CD4-positive, alpha-beta T cell treated with Interleukin-12 subunit alpha and Interleukin-12 subunit beta, for 1 hour (primary cell): ENCODE results near the gene SLC38A8.

Experiments
- DNase-seq: peaks from one replicate; pipeline ENCODE4 v3.0.0-alpha.2; 2020

SLC38A8 gene

DNA sequence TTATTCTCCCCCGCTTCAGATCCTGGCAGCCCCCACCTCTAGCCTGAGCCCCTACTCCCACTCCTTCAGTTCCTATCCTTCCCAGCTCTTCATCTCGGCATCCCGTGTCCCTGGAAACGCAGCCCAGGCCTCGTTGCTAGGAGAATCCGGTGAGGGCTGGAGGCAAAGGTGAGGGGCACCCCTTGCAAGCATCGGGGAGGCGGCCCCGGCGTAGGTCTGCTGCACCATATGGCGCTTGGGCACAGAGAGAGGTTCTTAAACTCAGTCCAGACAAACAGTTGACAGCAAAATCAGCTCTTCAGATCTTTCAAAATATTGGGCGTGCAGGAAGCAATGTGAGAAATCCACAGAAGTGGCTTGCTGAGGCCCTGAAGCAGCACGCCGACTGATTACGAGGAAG, 15.0 kb downstream of the SLC38A8 start:
- no peak for DNase-seq

DNA sequence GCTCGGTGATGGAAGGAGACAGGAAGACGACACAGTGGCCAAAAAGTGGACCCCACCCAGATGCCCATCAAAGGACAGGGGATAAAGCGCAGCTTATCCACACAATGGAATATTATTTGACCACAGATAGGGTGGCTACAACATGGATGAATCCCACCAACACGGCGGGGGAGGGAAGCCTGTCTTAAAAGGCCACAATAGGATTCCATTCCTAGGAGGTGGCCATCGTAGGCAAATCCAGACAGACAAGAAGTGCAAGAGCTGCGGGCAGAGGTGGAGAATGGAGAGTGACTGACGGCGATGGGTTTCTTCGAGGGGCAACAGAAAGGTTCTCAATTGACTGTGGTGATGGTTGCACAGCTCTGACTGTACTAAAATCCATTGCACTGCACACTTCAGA, 16.0 kb downstream of the SLC38A8 start:
- DNase-seq: no peak

DNA sequence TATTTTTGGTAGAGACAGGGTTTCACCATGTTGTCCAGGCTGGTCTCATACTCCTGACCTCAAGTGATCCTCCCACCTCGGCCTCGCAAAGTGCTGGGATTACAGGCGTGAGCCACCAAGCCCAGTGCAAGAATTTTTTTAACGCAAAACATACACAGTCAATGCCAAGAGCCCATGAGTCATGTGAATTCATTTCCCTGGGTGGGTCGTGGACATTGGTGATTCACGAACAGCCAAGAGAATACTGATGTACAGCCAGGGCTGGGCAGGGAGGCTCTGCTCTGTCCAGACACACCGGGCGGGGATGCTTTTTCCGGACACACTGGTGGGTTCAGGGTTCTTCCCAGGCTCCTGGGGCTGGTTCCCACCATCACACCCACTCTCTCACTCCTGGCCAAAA, 17.7 kb downstream of the SLC38A8 start:
- DNase-seq: no peak

DNA sequence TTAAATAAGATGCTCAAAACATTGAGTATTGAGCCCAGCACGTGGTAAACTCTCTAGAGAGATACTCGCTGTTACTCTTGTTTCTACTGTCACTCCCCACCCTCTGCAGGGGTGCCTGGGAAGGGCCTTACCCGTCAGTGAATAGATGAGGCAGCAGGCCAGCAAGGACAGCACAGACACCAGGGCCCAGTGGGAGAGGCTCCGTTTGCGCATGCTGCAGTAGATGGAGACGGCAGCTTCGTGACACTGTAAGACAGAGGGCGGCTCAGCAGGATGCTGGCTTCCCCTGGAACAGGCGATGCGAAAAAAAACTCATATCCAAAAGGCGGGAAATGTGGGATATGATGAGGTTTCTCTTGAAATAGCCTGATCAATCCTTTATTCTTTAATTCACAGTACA, 20.0 kb downstream of the SLC38A8 start:
- DNase-seq: no peak

DNA sequence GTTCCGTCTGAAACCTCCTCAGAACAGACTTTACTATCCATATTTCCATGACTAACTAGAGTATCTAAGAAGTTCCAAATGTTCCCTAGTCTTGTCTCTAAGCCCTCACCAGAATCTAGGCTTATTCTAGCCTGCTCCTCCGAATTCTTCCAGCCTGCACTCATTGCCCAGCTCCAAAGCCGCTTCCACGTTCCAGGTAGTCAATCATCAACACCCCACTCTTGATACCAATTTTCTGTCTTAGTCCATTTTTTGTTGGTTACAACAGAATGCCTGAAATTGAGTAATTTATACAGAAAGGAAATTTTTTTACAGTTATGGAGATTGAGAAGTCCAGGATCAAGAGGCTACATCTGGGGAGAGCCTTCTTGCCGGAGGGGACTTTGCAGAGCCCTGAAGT, 21.1 kb downstream of the SLC38A8 start:
- DNase-seq: no peak

DNA sequence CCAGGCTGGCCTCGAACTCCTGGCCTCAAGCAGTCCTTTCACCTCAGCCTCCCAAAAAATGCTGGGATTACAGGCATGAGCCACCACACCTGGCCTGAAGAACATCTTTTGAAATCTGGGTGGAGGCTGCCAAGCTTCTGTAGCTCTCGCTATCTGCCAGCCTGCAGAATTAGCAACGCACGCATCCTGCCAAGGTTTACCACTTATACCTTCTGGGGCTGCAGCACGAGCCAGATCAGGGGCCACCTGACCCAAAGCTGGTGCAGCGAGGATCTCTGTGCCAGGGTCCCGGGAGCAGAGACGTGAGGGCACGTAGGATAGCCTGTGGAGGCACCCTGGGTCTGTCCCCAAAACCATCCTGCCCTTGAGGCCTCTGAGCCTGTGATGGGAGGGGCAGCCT, 22.2 kb downstream of the SLC38A8 start:
- no peak for DNase-seq

DNA sequence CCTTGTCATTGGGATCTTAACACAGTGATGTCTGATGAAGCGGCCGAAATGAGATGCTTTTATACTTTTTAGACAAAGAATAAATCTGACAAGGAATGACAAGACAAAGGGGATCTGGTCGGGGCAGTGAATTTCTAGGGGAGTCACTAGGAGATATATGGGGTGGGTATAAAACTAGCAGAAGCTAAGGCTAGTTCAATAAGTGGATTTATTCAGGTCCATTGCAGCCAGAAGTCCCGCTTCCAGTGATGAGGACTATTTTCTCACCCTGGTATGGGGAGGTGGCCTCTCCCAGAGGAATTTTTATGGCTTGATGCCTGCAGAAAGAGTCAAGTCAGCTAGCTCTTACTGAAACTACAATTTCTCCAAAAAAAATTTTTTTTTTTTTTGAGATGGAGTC, 23.9 kb downstream of the SLC38A8 start:
- no peak for DNase-seq

DNA sequence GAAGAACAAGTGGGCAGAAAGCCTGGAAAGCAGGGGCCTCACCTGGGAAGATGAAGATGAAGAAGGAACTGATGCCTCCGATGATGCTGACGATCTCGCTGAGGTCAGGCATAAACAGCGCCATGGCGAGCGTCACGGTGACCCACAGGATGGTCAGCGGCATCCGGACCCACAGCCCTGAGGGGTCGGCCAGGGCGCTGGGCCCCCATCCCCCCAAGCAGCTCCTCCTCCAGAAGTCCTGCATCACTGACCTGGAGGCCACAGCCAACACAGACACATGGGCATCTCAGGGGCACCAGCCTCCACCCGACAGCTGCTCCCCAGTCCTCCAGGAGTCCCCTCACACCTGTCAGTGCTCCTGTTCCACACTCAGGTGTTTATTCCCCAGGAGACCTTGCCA, 26.1 kb downstream of the SLC38A8 start:
- DNase-seq: no peak

DNA sequence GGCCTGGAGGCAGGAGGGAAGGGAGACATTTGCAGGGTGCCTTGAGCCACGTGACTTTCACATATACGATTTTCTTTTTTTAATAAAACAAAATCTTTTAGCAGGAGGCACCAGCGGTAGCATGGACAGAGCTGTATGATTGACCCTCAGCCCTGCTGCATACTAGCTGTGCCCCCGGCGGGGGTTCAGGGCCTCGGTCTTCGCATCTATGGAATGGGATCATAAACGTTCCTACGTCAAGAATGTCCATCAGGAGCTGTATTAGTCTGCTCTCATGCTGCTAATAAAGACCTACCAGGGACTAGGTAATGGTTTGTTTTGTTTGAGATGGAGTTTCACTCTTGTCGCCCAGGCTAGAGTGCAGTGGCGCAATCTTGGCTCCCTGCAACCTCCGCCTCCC, 27.2 kb downstream of the SLC38A8 start:
- DNase-seq: no peak

DNA sequence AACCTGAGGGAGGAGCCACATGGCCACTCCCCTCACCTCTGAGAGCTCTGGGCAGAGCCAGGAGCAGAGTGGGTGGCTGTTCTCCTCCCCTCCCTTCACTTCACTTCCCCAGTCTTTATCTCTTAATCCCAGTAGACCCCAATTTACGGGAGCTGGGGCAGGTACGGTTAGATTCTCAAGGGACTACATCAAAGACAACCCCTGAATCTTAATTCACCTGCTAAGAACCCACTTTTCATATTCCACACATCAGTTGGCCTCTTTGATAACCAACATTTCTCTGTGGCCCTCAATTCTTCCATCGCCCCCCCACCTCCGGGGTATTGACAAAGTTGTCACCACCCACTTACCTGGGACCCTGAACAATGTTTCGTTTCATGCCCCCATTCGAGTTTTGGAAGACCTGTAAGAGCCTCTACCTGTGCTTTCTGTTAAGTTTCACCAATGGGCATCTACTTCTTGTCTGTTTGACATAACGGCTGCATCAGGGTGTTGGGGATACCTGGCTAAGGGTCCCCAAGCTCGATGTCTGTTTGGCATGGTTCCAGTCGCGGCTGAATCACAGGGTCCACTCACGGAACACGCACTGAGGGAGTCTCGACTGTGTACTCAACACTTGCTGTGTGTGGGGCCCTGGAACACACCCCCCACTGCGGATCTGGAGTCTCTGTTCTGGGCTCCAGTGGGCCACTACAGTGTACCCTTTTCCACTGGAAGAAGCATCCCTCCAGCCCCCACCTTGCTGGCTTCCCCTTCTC, 27.8 kb downstream of the SLC38A8 start:
- DNase-seq: no peak

DNA sequence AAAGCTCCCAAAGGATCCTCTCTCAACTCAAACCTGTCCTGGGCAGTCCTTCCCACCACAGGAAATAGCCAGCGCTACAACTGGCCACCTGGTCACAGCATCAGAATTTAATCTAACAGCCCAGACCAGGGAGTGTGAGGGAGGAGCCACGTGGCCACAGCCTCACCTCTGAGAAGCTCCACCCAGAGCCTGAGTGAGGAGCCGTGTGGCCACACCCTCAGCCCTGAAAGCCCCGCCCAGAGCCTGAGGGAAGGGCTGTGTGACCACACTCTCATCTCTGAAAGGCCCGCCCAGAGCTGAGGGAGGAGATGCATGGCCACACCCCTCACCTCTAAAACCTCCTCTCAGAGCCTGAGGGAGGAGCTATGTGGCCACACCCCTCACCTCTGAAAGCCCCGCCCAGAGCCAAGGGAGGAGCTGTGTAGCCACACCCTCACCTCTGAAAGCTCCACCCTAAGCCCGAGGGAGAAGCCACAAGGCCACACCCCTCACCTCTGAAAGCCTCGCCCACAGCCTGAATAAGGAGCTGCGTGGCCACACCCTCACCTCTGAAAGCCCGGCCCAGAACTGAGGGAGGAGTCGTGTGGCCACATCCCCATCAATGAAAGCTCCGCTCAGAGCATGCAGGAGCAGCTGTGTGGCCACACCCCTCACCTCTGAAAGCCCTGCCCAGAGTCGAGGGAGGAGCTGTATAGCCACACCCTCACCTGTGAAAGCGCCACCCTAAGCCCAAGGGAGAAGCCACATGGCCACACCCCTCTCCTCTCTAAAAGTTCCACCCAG, 28.6 kb downstream of the SLC38A8 start:
- DNase-seq: peak; percentile 34

DNA sequence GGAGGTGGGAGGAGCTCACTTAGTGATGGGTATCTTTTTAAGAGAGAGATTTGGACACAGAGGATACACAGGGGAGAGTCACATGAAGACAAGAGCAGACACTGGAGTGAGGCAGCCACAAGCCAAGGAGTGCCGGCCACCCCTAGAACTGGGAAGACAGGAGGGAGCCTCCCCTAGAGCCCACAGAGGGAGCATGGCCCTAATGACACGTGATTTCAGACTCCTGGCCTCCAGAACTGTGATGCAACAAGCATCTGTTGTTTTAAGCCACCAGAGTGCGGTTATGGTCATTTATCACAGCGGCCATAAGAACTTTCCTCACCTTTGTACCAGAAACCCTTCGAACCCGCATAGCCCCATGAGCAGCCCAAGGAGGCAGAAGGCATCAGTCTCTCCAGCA, 33.3 kb downstream of the SLC38A8 start:
- no peak for DNase-seq

DNA sequence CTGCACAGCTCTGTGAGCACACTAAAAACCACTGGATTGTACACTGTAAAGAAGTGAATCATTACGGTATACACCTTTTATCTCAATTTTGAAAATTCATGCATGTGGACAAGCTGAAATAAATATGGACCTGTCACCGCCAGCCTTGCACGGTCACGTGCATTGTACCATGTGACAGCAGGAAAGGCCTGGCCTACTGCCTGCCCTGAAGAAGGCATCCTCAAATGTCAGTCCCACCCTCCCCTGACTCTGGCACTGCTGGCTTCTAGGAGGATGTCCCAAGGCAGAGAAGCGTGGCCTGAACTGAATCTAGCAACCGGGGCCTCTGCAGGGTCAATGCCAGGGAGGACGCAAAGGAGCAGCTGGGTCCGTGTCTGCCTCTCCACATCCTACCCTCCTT, 34.6 kb downstream of the SLC38A8 start:
- no peak for DNase-seq

DNA sequence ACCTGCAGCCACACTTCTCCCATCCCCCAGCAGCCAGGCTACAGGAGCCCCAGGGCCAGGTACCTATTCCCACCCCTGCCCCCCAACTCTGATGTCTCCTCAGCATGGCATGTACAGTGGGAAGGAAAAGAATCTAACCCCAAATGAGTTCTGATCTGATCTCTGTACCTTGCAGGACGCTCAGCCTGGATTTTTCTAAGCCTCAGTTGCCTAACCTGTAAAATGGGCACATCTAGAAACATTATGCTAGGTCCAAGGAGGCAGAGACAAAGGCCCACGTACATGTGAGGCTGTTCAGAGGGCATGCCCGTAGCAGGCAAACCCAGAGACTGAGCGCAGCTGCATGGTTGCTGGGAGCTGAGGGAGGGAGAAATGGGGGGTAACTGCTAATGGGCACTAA, 35.1 kb downstream of the SLC38A8 start:
- no peak for DNase-seq

DNA sequence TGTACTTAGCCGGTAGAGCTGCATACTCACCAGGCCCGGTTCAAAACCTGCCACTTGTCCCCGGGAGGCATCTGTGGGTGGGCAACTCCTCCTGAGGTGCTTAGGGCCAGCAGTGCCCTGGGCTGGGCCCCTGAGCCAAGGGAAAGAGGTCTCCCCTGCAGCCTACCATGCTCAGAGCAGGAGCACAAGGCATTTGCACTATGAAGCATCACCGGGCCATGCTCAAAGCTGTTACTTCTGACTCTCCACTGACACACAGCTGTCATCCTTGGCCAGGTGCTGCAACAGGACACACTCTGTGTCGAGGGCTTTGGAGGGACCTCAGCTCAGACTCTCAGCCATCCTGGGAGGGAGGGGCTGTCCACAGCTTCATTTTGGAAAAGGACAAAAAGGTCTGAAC, 37.2 kb downstream of the SLC38A8 start:
- DNase-seq: no peak

DNA sequence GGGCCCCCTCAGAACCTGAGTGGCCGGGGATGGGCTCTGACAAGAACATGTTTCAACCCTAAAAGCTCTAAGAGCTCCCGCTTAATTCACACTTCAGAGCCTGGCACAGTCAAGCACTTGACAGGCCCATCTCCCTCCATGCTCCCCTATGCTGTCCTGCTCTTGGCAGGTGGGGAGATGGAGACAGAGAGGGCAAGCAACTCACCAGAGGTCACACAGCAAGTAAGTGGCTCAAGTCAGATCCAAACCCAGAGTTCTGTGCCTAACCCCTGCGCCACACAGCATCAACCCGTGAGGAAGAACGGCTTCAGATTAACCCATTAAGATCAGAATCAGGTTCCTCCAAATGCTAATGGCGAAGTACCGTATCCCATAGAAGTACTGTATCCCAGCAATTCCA, 38.2 kb downstream of the SLC38A8 start:
- DNase-seq: no peak

DNA sequence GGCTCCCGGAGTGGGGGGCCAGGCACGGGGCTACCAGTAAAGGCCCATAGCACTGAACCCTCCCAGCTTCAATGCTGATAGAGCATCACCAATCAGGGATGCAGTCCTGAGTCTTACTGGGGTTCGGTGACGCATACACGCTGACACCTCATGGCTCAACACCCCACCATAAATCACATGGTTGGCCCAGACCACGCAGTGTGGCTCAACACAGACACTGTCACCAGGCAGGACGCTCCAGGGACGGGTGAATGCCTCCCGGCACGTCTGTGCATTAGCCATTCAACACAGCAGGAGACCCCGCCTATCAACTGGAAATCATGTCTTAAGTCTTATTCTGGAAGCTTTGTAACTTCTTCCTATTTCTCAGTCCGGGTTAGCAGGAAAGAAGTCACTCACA, 39.6 kb downstream of the SLC38A8 start:
- DNase-seq: no peak

DNA sequence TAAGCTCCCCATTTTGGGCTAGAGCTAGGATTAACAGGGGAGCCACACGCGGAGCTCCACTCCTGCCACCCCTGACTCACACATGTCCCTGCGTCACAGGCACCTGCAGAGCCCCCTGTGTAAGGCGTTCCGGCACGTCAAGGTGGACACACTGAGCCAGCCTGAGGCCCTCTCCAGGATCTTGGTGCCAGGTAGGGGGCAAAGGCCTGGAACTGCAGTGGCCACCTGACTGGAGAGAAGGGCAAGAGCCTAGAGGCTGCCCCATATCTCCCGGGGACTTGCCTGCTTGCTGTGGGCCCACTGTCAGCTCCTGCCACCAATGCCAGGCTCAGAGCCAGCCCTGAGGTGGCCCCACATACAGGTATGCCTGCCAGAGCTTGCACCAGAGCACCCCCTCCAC, 40.9 kb downstream of the SLC38A8 start:
- no peak for DNase-seq

DNA sequence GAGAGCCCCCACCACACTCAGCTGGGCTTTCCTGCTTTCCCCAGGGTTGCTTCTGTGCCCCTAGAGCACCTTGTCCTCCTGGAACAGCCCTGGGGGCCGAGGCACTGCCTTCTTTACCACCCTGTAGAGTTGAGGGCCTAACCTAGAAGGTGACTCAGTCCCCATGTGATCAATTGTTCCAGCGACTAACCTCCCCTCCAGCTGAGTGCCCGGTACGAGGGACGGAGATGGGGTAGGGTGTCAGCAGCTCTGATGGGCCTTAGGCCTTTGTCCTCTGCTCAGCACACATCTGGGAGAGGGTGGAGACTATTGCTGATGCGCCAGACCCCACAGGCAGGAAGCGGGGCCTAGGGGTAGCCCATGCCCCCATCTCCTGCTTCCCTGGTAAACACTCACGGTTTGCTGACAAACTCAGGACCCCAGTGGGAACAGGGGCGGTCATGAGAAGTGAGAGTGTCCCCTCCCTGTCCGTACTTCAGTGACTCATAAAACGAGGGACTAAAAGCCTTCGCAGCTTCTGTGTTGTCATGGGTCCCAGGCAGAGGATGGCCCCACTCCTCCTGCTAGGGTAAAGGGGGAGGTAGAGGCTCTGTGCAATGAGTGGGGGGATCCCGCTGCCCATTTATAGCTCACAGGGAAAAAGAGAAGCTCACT, 41.5 kb downstream of the SLC38A8 start:
- DNase-seq: no peak

DNA sequence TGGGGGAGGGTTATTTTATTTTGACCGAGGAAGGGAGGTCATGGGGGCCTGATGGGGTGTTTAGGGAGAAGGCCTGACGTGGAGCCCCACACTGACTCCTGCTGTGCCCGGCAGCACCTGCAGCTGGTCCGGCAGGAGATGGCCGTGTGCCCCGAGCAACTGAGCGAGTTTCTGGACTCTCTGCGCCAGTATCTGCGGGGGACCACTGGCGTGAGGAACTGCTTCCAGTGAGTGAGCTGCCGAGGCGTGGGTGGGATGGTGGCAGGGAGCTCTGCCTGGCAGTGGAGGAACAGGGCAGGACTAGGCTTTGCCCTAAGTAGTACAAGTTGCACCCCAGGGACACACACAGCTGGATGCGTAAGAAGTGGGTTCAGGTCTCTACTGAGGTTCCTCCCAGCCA, 44.5 kb downstream of the SLC38A8 start:
- no peak for DNase-seq

DNA sequence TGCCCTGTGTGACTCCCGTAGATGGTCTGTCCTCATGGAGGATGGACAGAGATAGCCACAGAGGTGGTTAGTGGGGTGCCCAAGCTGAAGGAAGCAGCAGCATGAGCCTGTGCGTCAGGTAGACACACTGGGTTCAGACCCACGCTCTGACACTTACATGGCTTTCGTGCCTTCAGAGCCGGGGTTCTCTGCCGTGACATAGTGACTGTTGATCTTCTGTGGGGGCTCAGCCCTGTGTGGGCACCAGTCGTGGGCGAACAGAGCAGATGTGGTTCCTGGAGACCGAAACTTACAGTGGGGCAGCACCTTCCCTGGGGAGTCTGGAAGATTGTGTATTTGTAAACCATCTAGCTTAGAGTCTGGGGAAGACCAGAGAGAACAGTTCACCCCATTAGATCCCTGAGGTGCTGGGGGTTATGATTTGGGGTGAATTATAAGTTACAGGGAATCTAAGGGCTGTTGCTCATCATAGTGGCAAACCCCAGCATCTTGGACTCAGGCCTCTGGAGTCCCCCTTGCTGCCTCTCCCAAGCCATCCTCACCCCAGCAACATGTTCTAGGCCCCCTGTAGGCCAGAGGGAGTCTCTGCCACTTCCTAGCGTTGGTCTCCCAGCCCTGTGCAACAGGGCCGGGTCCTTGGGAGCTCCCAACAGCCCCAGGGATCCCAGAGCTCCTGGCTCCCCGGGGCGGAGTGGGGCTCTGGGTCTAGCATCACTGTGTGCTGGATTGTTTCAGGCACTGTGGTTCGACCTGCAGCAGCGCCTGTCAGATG, 45.9 kb downstream of the SLC38A8 start:
- DNase-seq: no peak

DNA sequence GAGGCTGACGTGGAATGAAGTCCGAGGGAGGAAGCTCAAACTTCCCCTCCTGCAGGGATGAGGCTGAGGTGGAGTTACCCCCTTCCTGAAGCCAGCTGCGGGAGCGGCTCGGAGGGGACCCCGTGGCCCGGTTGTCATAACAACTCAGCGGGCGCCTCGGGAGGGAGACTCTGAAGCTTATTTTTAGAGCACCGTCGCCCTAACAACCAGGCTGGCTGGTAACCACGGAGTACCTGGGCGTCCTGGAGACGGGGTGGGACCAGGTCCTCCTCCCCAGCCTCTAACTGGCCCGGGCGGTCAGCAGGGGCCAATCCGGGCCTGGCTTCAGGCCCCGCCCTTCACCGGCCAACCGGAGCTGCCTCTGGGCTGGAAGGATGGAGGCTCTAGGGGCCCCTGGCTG, 46.8 kb downstream of the SLC38A8 start:
- DNase-seq: no peak

DNA sequence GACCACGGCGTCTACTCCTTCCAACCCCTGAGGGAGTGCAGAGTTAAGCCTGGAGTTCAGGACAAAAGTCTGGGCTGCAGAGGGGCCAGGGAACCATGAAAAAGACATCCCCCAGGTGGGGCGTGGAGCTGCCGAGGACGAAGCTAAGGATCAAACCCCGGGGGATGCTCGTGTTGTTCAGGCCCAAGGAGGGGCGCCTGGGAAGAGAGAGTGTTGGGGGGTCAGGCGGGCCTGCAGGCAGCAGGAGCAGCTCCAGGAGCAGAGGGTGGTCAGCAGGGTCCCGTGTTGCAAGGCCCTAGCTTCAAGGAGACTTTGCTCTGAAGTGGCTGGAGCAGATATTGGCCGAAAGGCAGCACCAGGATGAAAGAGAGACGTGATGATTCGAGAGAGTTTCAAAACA, 47.9 kb downstream of the SLC38A8 start:
- DNase-seq: no peak
